DMS153 treated with DMSO at 0.1 percent for 48 hours (cell line): ENCODE measurements around the gene SP100.
"Not testable (repeated sequence)": the region's sequence is repeated elsewhere in the genome, so short reads cannot be mapped to it uniquely, and the experiment has no call there.

ENCODE experiments used
- DNase-seq: peaks from one replicate; lab custom pipeline; 2025; ENCODE audit not compliant: unreplicated experiment; lab: John Stamatoyannopoulos, UW

Gene SP100

GRCh38 chr2:230418341-230419016 is 2.5 kb downstream of the SP100 start:
- no peak for DNase-seq

GRCh38 chr2:230419181-230419580 is 3.2 kb downstream of the SP100 start:
- DNase-seq: no peak

DNA sequence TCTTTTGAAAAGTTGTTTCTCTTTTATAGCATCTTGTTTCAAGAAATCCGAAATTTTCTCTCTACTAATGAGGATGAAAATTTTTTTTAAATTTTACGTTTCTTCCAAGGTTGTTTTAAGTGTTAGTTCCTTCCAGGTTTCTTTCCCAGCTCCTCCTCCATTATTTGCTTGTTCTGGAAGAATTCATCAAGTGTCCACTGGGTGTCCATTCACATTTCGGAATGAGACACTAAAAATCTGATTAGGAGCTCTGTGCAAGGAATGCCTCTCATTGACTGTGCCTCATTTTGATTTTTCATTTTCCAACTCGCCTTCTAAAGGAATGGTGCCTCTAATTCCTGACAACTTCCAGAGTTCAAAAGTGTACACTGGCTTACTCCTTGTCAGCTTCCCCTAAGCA is 6.1 kb downstream of the SP100 start:
- DNase-seq: no peak

GRCh38 chr2:230423851-230424458 is 8.0 kb downstream of the SP100 start:
- no peak for DNase-seq

DNA sequence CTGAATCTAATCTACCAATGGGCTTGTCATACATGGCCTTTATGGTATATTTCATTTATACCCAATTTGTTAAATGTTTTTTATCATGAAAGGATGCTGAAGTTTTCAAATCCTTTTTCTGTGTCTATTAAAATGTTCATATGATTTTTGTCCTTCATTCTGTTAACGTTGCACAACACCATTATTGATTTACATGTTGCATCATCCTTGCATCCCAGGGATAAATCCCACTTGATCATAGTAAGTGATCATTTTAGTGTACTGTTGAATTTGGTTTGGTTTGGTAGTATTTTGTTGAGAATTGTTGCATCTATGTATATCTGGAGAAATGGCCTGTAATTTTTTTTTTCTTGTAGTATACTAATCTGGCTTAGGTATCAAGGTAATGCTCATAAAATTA is 9.4 kb downstream of the SP100 start:
- DNase-seq: no peak

GRCh38 chr2:230429513-230429912 is 13.5 kb downstream of the SP100 start:
- no peak for DNase-seq

- DNase-seq: no peak
These were observed 15.2 kb downstream of the SP100 start for GRCh38 chr2:230430957-230431910.

- no peak for DNase-seq
These were observed 18.8 kb downstream of the SP100 start for GRCh38 chr2:230434677-230435324.

DNA sequence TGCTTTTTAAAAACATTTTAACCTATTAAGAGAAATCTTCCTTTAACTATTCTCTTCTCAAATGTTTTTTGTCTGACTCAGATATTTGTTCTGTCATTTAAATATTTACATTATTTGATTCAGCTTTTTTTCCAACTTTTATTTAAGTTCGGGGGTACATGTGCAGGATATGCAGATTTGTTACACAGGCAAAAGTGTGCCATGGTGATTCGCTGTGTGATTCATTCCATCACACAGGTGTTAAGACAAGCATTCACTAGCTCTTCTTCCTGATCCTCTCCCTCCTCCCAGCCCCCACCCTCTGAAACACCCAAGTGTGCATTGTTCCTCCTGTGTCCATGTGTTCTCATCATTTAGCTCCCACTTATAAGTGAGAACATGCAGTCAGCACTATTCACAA is 19.4 kb downstream of the SP100 start:
- no peak for DNase-seq

- DNase-seq: not testable (repeated sequence)
These were observed 23.1 kb downstream of the SP100 start for GRCh38 chr2:230439121-230439520.

DNA sequence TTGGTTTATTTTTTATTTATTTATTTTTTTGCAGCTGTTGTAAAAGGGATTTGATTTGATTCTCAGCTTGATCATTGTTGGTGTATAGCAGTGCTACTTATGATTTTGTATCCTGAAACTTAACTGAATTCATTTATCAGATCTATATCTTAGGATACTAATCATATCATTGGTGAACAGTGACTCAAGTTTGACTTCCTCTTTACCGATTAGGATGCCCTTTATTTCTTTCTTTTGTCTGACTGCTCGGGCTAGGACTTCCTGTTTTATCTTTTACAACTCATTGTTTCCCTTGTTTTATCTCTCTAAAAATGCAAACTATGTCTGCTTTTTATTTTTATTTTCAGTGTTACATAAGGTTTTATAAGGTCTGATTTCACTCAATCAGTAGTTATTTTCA is 23.6 kb downstream of the SP100 start:
- no peak for DNase-seq

DNA sequence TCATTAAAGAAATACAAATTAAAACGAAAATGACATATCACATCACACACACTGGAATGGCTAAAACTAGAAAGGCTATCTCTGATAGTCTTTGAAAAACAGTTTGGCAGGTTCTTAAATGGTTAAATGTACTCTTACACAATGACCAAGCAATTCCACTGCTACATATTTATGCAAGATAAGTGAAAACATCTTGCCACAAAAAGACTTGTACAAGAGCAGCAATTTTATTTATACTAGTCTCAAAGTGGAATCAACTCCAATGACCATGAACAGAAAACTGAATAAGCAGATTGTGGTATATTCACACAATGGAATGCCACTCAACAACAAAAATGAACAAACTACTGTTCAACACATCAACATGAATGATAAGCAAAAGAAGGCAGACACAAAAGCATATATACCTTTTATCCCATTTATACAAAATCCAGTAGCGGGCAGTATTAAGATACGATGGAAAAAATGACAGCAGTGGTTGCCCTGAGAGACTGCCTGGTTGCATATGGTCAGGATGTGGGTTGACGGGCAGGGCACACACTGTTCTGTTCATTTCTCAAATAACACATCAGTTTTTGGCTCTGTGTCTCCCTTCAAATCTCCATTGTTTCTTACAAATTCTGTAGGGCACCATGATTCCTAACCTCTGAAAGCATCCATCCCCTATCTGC is 25.4 kb downstream of the SP100 start:
- no peak for DNase-seq

DNA sequence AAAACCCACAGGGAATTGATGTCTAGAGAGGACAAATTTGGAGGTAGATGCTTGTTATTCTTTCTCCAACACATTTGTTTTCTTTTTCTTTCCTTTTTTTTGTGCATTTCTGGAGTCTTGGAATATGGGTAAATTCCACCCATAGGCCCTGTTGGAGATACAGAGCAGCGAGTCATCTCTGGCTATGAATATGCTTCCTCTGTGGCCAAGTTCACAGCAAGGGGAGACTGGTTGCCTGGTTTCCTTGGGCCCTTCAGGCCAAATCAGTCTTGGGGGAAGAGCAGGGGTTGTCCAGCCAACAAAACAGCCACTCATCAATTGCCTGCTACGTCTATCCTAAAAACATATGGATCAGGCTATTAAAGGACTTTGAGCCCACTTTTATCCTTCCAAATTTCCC is 27.5 kb downstream of the SP100 start:
- DNase-seq: no peak

- DNase-seq: no peak
These were observed 28.8 kb downstream of the SP100 start for GRCh38 chr2:230444832-230445231.

DNA sequence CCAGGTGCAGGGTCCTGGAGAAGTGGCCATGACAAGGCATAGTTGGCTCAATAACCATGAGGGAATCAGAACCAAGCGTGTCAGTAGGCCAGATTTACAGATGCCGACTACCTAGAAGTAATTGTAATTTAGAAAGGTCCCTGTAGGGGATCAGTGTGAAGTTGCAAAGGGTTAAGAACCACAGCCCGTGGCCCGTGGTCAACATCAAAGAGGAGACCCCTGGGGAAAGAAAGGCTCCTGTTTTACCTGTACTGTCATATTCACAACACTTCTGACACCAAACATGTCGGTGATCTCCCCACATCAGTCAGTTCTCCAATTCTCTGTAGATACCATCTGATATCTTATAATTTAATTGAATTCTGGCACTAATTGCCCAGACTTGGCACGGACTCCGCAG is 31.0 kb downstream of the SP100 start:
- no peak for DNase-seq

DNA sequence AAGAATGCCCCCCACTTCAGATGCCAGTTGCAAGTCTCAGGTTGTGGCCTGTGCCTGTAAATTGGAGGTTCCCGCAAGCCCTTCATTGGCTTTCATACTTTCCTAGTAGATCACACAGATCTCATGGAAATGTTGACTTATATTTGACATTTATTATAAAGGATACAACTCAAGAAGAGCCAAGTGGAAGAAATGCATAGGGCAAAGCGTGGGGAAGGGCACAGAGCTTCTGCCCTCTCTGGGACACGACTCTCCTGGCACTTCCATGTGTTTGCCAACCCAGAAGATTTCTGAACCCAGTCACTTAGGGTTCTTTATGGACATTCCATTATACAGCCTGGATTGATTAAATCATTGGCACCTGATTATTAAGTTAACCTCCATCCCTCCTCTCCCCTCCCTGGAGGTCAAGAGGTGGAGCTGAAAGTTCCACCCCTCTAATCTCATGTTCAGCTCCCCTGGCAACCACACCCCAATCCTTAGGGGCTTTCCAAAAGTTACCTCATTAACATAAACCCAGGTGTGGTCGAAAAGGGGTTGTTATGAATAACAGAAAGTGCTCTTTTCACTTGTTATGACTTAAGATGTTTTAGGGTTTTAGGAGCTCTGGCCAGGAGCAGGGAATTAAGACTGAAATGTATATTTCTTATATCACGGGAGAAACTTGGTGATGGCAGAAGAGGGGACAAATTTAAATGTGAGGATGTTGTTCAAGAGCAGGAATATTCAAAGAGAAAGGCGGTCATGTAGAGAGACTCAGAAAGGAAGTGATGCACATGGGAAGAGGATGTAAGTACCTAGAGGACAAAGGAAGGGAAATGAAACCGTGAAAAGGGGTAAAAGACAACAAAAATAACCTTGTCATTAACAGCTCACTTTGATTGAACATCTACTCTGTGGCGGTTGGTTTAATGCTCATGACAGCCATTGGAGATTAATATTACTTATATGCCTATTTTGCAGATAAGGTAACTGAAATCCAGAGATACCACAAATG is 31.8 kb downstream of the SP100 start:
- no peak for DNase-seq

GRCh38 chr2:230449901-230450467 is 34.0 kb downstream of the SP100 start:
- DNase-seq: no peak

- no peak for DNase-seq
These were observed 37.0 kb downstream of the SP100 start for GRCh38 chr2:230453006-230453405.

- DNase-seq: no peak
These were observed 39.1 kb downstream of the SP100 start for GRCh38 chr2:230455005-230455684.
